ENCODE measurements around the gene LRP1B.

DNA sequence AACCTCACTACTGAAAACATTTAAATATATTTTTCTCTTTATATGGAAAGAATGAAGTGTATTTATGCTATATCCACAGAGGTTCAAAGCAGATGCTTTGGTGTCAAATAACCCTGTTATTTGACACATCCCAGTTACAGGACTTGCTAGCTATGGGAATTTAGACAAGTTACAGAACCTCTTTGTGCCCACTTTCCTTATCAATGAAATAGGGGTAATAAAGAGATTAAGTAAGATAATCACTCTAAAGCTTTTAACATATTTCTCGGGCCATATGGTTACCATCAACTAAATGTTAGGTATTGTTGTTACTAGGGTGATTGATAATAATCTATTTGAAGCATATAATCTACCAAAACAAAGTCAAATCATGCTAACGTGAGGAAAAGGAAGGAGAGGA is 1690.0 kb downstream of the LRP1B start:
- TF ChIP-seq CTCF (conservative IDR thresholded peaks at IDR 0.05; ENCODE audit: low read length) (no peak), EZH2phosphoT487 (IDR thresholded peaks at IDR 0.05; ENCODE audit: borderline replicate concordance) (no peak)
